ENCODE results near the gene FOXJ1.

DNA sequence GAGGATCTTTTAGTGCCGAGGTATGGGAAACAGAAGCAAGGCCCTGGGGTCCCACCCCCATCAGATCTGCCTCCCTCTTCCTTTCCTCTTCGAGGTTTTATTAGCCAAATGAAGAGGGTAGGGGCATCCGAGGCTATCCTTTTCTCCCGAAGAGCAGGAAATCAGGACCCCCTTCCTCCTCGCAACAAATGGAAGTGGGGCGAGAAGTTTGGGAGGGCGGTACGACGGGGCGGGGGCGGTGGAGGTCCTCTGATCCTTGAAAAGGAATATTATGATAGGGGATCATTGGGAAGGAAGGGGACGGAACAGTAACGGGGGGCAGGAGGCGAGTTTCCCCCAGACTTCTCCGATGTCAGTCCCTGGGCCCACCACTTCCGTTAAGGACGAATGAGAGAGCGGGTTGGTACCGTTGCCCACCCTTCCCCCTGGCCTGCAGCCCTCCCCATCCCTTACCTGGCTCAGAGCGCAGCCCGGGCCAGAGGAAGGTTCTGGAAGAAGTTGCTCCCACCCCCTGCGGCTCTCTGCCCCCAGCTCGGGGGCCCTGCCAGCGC, 309 bp downstream of the FOXJ1 start:
- TF ChIP-seq POLR2A (IDR thresholded peaks at IDR 0.05; ENCODE audit: low read length) (no peak), GATA1 (IDR thresholded peaks at IDR 0.05; ENCODE audit: low read depth, low read length) (no peak)
